H9 (cell line): ENCODE measurements around the gene TENT5C. TPM values are rescaled to one million over a fixed set of nuclear protein-coding genes. Genes with fewer than 3 reads are reported as not detected.

Source experiments
- DNase-seq: peaks from one replicate; pipeline ENCODE4 v3.0.0-alpha.2; 2017
- H2AFZ ChIP-seq: one replicate; pipeline ENCODE4 v1.6.1; 2013; ENCODE audit warnings: mild to moderate bottlenecking, low read length, control low read depth, moderate library complexity
- H2AK5ac ChIP-seq: 2 replicates; pipeline ENCODE4 v1.6.1; 2013; ENCODE audit warnings: low read length, control low read depth, mixed read lengths; ENCODE audit not compliant: insufficient read length
- H2BK120ac ChIP-seq: one replicate; pipeline ENCODE4 v1.6.1; 2013; ENCODE audit warnings: low read depth, mild to moderate bottlenecking, low read length, control low read depth, inconsistent platforms; ENCODE audit not compliant: poor library complexity, severe bottlenecking
- H2BK12ac ChIP-seq: 2 replicates; pipeline ENCODE4 v1.6.1; 2013; ENCODE audit warnings: low read length, control low read depth, mixed read lengths, low read depth; ENCODE audit not compliant: insufficient read length
- H2BK15ac ChIP-seq: 2 replicates; pipeline ENCODE4 v1.6.1; 2013; ENCODE audit warnings: low read depth, low read length, control low read depth
- H2BK20ac ChIP-seq: one replicate; pipeline ENCODE4 v1.6.1; 2013; ENCODE audit warnings: low read depth, mild to moderate bottlenecking, low read length, control low read depth, inconsistent platforms; ENCODE audit not compliant: poor library complexity, severe bottlenecking
- H2BK5ac ChIP-seq: 2 replicates; pipeline ENCODE4 v1.6.1; 2013; ENCODE audit warnings: low read length, control low read depth, mixed read lengths; ENCODE audit not compliant: insufficient read length
- H3K14ac ChIP-seq: 2 replicates; pipeline ENCODE4 v1.6.1; 2013; ENCODE audit warnings: low read length, control low read depth; ENCODE audit not compliant: insufficient read depth
- H3K18ac ChIP-seq: 2 replicates; pipeline ENCODE4 v1.6.1; 2013; ENCODE audit warnings: low read depth, mild to moderate bottlenecking, mixed read lengths, low read length, control low read depth; ENCODE audit not compliant: insufficient read length
- H3K23ac ChIP-seq: 2 replicates; pipeline ENCODE4 v1.6.1; 2013; ENCODE audit warnings: low read length, control low read depth, mixed read lengths, low read depth; ENCODE audit not compliant: insufficient read length
- H3K23me2 ChIP-seq: 2 replicates; pipeline ENCODE4 v1.6.1; 2013; ENCODE audit warnings: low read depth, mild to moderate bottlenecking, mixed read lengths, low read length, control low read depth; ENCODE audit not compliant: insufficient read length, poor library complexity, severe bottlenecking
- H3K27ac ChIP-seq: 2 replicates; pipeline ENCODE4 v1.5.1; 2013; ENCODE audit warnings: low read length, control low read depth, mixed read lengths, low read depth; ENCODE audit not compliant: insufficient read length
- H3K27me3 ChIP-seq: 2 replicates; pipeline ENCODE4 v1.6.1; 2013; ENCODE audit warnings: low read length, control low read depth, inconsistent platforms; ENCODE audit not compliant: insufficient read depth
- H3K4ac ChIP-seq: 2 replicates; pipeline ENCODE4 v1.6.1; 2013; ENCODE audit warnings: low read depth, mild to moderate bottlenecking, control low read depth, inconsistent platforms, low read length, moderate library complexity
- H3K4me1 ChIP-seq: 2 replicates; pipeline ENCODE4 v1.6.1; 2013; ENCODE audit warnings: low read length, control low read depth, inconsistent platforms; ENCODE audit not compliant: insufficient read depth
- H3K4me2 ChIP-seq: 2 replicates; pipeline ENCODE4 v1.6.1; 2013; ENCODE audit warnings: low read length, control low read depth, mixed read lengths; ENCODE audit not compliant: insufficient read length, insufficient read depth
- H3K56ac ChIP-seq: 2 replicates; pipeline ENCODE4 v1.6.1; 2013; ENCODE audit warnings: low read depth, mild to moderate bottlenecking, mixed read lengths, low read length, control low read depth; ENCODE audit not compliant: insufficient read length
- H3K79me1 ChIP-seq: 2 replicates; pipeline ENCODE4 v1.6.1; 2013; ENCODE audit warnings: low read depth, mild to moderate bottlenecking, moderate library complexity, low read length, control low read depth, inconsistent platforms; ENCODE audit not compliant: insufficient read depth, poor library complexity, severe bottlenecking
- H3K79me2 ChIP-seq: 2 replicates; pipeline ENCODE4 v1.6.1; 2013; ENCODE audit warnings: low read length, control low read depth, inconsistent platforms; ENCODE audit not compliant: insufficient read depth
- H3K9ac ChIP-seq: 2 replicates; pipeline ENCODE4 v1.6.1; 2013; ENCODE audit warnings: low read length, control low read depth, mixed read lengths; ENCODE audit not compliant: insufficient read length; ENCODE audit errors: extremely low read depth
- H3K9me3 ChIP-seq: one replicate; pipeline ENCODE4 v1.6.1; 2013; ENCODE audit warnings: low read depth, low read length, inconsistent platforms; ENCODE audit not compliant: control insufficient read depth
- H3T11ph ChIP-seq: one replicate; pipeline ENCODE4 v1.6.1; 2013; ENCODE audit warnings: mild to moderate bottlenecking, low read length, control low read depth, inconsistent platforms
- H4K20me1 ChIP-seq: one replicate; pipeline ENCODE4 v1.6.1; 2013; ENCODE audit not compliant: control insufficient read depth, insufficient read length, insufficient read depth
- H4K5ac ChIP-seq: 2 replicates; pipeline ENCODE4 v1.6.1; 2013; ENCODE audit warnings: low read depth, mild to moderate bottlenecking, mixed read lengths, low read length, control low read depth; ENCODE audit not compliant: insufficient read length
- H4K8ac ChIP-seq: replicated peaks from 2 replicates; pipeline ENCODE4 v1.6.1; 2013; ENCODE audit warnings: low read length, control low read depth, mixed read lengths, low read depth; ENCODE audit not compliant: insufficient read length
- H4K91ac ChIP-seq: 2 replicates; pipeline ENCODE4 v1.6.1; 2013; ENCODE audit warnings: low read depth, mild to moderate bottlenecking, moderate library complexity, mixed read lengths, low read length, control low read depth; ENCODE audit not compliant: insufficient read length
- H3K27ac Mint-ChIP-seq, 3 experiments: 2 replicates in 2 of 3; 3 replicates in 1 of 3; pipeline ENCODE4 v1.8.0; 2020 to 2021; ENCODE audit warnings: mixed read lengths in 3 of 3, mild to moderate bottlenecking in 1 of 3, moderate library complexity in 1 of 3
- H3K27me3 Mint-ChIP-seq: 2 replicates; pipeline ENCODE4 v1.8.0; 2021; ENCODE audit warnings: low read depth, mild to moderate bottlenecking, moderate library complexity, mixed read lengths
- H3K36me3 Mint-ChIP-seq, 3 experiments: 2 replicates in 2 of 3; 3 replicates in 1 of 3; pipeline ENCODE4 v1.8.0; 2020 to 2021; ENCODE audit warnings: low read depth in 3 of 3, mixed read lengths in 3 of 3; ENCODE audit not compliant: insufficient read depth in 1 of 3
- H3K4me1 Mint-ChIP-seq, 2 experiments: 2 replicates each; pipeline ENCODE4 v1.8.0; 2020; ENCODE audit warnings: mixed read lengths in 2 of 2
- H3K4me3 Mint-ChIP-seq, 2 experiments: 2 replicates in 1 of 2; 3 replicates in 1 of 2; pipeline ENCODE4 v1.8.0; 2020 to 2021; ENCODE audit warnings: mild to moderate bottlenecking in 2 of 2, mixed read lengths in 2 of 2, moderate library complexity in 1 of 2
- H3K9me3 Mint-ChIP-seq, 2 experiments: 2 replicates in 1 of 2; 3 replicates in 1 of 2; pipeline ENCODE4 v1.8.0; 2020; ENCODE audit warnings: mild to moderate bottlenecking in 2 of 2, mixed read lengths in 2 of 2, moderate library complexity in 1 of 2
- WGBS: extraction: QIAGEN DNeasy Blood & Tissue Kit; methylation state at CpG from one replicate; pipeline ENCODE4 v1.1.7; 2013; ENCODE audit warnings: missing lambda C conversion rate, low lambda C conversion rate, mixed read lengths; ENCODE audit not compliant: insufficient read length; ENCODE audit errors: extremely low coverage; 5-methylcytosine and 5-hydroxymethylcytosine counted together
- total RNA-seq: library from RNA; stranded (reverse); gene quantifications from 2 replicates; pipeline ENCODE4 v1.2.1, GENCODE V29; 2021
- TF ChIP-seq, protein P1 (sequence below): fragments of 200-600 bp; sonication (generic); conservative IDR thresholded peaks from 3 replicates; pipeline ENCODE4 v1.8.0; 2021; ENCODE audit warnings: antibody characterized with exemption, mild to moderate bottlenecking

The TENT5C gene
- total RNA-seq, 1 experiment from 2014 or later = 0.37 TPM

DNA sequence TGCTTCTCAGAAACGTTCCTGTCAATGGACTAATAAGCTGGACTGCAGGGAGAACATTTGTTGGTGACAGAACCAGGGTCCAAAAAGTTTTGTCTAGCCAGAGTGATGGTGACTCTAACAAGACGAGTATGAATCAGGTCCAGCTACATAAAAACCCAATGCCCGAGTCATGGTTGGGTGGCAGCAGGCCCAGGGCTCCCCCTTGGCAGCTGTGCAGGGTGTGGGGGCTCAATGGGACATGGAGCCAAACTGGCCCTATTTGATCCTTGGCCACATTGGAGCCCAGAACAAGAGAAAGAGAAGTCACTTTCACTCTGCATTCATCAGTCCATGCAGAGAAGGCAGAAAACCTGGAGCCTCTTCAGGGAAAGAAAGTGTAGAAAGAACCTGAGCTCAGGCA, 37.9 kb upstream of the TENT5C start:
- Mint-ChIP-seq H3K4me1 (peaks cover 0 to 3% of the 10 kb centered on the region in 2 experiments; a peak in 1 of 4 replicates), H3K27me3 (peaks cover 1% of the 10 kb centered on the region; the same call in 1 of the 2 replicates), H3K27ac (no peak overlapping the region), H3K9me3 (no peaks in the 10 kb centered on the region), H3K4me3 (no peak overlapping the region), H3K36me3 (no peaks in the 10 kb centered on the region; a peak in 1 of 7 replicates)
- no peak for DNase-seq
- Histone ChIP-seq H4K8ac (no peak overlapping the region), H3K14ac (no peak overlapping the region), H3K9me3 (no peaks in the 10 kb centered on the region), H4K91ac (no peak overlapping the region), H3K4ac (no peak overlapping the region), H3K18ac (no peak overlapping the region), H3K56ac (no peak overlapping the region), H4K20me1 (no peaks in the 10 kb centered on the region), H3T11ph (no peak overlapping the region), H2AK5ac (no peak overlapping the region), H2BK15ac (no peak overlapping the region), H3K79me2 (no peaks in the 10 kb centered on the region), H3K27ac (no peak overlapping the region), H2BK120ac (no peak overlapping the region), H3K27me3 (no peaks in the 10 kb centered on the region), H3K9ac (no peak overlapping the region), H4K5ac (no peak overlapping the region), H2AFZ (no peak overlapping the region), H3K23me2 (no peaks in the 10 kb centered on the region), H3K23ac (no peak overlapping the region), H3K4me2 (no peak overlapping the region), H2BK12ac (no peak overlapping the region), H3K4me1 (no peaks in the 10 kb centered on the region), H3K79me1 (no peaks in the 10 kb centered on the region), H2BK20ac (no peak overlapping the region), H2BK5ac (no peak overlapping the region)
- TF ChIP-seq, protein P1, sequence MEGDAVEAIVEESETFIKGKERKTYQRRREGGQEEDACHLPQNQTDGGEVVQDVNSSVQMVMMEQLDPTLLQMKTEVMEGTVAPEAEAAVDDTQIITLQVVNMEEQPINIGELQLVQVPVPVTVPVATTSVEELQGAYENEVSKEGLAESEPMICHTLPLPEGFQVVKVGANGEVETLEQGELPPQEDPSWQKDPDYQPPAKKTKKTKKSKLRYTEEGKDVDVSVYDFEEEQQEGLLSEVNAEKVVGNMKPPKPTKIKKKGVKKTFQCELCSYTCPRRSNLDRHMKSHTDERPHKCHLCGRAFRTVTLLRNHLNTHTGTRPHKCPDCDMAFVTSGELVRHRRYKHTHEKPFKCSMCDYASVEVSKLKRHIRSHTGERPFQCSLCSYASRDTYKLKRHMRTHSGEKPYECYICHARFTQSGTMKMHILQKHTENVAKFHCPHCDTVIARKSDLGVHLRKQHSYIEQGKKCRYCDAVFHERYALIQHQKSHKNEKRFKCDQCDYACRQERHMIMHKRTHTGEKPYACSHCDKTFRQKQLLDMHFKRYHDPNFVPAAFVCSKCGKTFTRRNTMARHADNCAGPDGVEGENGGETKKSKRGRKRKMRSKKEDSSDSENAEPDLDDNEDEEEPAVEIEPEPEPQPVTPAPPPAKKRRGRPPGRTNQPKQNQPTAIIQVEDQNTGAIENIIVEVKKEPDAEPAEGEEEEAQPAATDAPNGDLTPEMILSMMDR = no peak
- WGBS = no CpG with 5 or more reads among the region's 3 CpGs
